NK-92 treated with Interleukin-12 subunit alpha and Interleukin-12 subunit beta, amount 100 ng/mL, for 24 hours (cell line): ENCODE results near the gene PHKB.
"Not testable (repeated sequence)": the region's sequence is repeated elsewhere in the genome, so short reads cannot be mapped to it uniquely, and the experiment has no call there.

Experiments
- DNase-seq: peaks from one replicate; lab custom pipeline; 2025; lab: John Stamatoyannopoulos, UW

The PHKB gene

DNA sequence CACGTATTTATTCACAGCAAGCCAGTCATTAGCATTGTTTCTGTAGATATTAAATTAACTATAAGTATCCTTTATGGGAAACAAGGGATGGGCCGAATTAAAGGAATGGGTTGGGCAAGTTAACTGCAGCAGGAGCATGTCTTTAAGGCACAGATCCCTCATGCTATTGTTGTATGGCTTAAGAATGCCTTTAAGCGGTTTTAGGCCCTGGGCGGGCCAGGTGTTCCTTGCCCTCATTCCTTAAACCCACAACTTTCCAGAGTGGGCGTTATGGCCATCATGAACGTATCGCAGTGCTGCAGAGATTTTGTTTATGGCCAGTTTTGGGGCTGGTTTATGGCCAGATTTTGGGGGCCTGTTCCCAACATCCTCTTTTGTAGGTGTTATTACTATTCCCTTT is 9.1 kb downstream of the PHKB start:
- no peak for DNase-seq

DNA sequence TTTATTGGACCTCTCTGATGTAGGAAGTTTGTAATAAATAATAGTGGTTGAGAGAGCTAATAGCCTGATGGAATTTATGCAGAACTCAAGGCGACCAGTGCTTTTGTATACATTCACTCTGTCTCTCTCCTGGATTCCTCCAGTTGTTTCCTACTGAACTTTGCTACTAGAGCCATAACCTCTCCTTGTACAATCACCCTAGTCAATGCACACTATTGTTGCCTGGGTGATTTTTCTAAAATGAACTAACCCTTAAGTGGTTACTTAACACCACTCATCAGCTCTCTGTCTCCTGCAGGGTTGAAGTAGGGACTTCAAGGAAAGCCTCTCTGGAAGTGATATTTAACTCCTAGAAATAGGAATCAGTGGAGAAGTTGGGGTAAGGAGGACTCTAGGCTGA is 9.7 kb downstream of the PHKB start:
- DNase-seq: no peak

DNA sequence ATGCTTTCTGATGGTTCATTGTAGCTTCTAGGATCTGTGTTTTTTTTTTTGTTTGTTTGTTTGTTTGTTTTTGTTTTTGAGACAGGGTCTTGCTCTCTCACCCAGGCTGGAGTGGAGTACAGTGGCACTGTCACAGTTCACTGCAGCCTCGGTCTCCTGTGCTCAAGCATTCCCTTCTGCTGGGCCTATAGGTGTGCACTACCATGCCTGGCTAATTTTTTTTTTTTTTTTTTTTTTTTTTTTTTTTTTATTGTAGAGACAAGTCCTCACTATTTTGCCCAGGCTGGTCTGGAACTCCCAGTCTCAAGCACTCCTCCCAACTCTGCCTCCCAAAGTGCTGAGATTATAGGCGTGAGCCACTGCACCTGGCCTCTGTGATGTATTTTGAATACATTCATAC is 11.9 kb downstream of the PHKB start:
- not testable (repeated sequence) for DNase-seq

DNA sequence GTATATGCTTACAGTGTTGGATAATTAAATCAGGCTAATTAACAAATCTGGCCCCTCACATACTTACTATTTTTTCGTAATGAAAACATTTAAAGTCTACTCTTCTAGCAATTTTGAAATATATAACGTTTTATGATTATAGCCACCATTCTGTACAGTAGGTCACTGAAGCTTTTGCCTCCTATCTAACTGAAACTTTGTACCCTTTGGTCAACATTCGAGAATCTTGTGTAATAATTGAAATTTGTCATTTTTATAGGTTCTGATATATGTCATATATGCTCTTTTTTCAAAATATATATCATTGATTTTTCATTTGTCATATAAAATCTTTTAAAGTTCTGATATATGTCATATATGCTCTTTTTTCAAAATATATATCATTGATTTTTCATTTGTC is 12.7 kb downstream of the PHKB start:
- no peak for DNase-seq

DNA sequence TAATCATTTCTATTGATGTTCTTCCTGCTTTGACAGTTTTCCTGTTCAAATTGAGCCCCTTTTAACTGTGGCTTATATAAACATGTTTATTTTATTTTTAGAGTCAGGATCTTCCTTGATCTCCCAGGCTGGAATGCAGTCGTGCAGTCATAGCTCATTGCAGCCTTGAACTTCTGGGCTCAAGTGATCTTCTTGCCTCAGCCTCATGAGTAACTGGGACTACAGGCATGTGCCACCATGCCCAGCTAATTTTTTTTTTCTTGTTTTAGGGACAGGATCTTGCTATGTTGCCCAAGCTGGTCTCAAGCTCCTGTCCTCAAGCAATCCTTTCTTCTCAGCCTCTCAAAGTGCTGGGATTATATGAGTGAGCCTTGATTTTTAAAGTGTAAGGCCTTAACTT is 14.7 kb downstream of the PHKB start:
- DNase-seq: no peak

DNA sequence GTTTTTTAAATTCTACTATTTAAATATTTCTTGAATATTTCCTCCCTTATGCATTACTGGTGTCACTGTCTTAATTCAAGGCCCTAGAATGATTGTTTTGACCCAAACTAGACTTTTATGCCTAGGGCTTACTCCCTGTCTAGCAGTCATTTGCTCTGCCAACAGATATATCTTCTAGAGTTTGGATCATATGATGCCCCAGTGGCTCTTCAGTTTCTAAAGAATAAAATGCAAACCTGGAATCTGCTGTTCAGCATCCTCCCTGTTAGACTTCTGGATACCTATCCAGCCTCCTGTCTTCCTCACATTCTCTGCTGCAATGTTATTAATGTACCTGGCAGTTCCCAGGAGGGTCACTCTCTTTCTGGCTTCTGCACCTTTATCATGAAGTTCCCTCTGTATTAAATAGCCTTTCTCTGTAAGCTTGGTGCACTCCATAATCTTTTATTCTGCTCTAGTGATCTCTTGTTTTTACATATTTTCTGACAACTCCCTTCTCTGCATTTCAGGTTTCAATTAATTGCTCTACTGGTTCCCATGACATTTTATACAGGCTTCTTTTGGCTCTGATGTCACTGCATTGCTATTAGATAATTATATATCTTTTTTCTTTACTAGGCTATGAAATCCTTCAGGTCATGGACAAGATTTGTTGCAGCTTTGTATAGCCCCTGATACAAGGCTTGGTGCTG is 15.7 kb downstream of the PHKB start:
- no peak for DNase-seq

DNA sequence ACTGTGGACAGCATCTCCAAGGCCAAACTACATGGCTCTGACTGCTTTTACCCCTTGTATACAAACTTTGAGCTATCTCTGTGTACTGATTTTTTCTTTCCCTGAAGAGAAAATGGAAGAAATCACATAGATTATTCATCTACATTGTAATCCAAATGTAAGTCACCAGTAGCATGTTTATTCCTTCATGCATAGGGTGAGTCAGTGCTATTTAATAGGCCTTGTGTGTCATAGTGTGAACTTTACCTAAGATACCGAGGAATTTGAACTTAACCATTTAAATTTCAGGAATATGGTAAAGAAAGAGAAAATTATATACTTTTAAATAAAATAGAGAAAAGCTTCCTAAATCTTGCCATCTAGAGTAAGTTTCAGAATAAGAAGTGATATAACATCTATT is 16.5 kb downstream of the PHKB start:
- no peak for DNase-seq

DNA sequence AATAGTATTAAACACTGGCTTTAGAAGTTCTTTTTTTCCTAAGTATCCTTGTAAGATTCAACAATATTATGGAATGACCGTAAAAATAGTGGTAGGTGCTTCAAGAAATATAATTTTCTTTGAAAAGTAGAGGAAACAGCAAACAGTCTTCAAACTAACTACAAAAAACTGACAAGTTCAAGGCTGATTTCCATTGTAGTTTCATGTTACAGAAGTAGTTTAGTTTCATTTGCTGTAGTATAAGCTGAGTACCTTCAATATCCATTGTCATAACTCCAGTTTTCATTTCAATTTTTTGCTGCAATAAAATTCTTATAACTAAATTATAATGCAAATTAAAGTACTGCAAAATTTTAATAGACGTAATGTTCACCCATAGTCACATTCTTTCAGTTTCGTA is 19.3 kb downstream of the PHKB start:
- no peak for DNase-seq

DNA sequence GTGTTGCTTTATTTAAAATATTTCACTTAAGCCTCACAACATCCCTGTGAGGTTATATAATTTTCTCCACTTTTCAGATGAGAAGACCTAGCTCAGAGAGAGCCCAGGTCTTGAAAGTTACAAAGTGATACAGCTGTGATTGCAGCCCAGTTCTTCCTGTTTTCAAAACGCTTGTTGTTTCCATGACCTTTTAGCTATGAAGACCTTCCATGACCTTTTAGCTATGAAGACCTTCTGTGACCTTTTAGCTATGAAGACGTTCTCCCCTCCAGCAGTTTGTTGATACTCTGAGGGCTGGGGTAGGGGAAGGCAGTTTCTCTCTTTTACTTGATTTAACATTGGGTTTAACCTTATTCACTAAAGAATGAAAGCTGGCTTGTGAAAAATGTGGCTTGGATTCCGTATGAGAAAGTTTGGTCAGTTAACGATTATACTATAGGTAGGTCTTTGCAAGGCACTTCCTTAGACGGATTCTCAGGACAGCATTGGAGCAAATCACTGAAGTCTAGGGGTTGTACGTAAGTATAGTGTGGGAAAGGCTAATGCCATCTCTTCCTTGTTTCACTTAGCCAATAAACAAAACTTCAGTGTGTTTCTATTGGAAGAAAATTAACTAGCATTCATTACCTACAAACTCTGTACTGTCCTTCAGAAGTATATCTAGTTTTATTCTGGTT is 20.7 kb downstream of the PHKB start:
- DNase-seq: no peak

DNA sequence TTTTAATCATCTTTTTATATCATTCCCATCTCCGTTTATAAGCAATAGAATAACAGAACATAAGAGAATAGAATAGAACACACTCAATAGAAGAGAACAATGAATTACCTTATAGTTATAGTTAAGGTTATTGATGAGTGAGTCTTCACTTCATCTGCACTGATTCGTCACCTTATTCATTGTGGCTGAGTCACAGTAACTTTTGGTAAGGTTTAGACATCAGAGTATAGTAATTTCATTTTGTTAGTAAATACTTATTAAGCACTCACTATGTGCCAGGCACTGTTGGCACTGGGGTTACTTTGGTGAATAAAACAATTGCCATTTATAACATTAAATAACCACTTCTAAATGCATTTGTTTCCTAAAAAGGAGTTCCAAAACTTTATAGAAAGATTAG is 22.5 kb downstream of the PHKB start:
- DNase-seq: no peak

DNA sequence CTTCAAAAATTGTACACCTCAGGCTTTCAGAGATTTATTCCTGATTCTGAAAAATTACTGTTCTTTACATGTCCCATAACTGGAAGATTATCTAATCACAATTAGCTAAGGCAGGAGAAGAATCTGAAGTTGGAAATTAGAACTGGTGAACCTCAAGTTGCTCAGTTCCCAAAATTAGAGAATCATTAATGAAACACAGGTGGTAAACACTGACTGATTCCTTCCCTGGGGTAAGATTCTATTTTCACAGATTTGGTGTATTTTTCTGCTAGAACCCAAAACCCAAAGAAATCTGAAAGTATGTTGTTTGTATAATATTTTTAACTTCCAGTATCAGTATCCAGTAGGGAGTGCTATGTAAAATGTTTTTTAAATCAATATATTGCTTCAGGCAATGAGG is 25.7 kb downstream of the PHKB start:
- DNase-seq: no peak

DNA sequence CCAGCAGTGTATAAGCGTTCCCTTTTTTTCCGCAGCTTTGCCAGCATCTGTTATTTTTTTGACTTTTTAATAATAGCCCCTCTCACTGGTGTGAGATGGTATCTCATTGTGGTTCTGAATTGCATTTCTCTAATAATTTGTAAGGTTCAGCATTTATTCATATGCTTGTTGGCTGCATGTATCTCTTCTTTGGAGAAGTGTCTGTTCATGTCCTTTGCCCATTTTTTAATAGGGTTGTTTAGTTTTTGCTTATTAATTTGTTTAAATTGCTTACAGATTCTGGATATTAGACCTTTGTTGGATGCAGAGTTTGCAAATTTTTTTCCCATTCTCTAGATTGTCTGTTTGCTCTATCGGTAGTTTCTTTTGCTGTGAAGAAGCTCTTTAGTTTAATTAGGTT is 26.9 kb downstream of the PHKB start:
- no peak for DNase-seq

DNA sequence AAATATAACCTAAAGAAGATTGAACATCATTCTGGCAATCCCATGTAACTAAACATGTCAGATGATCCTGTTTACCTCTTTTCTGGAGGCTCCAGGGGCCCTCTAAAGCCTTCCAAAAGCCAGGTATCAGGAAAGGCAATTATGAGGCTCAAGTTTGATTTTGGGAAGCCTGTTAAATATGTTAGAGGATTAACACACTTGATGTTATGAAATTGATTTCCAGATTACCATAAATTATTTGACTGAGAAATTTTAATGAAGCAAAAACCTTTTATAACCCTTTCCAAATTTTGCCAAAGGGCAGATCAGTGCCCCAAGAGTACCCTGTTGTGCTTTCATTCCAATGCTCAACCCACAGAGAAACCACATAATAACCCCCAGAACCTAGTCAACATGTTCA is 29.3 kb downstream of the PHKB start:
- no peak for DNase-seq

DNA sequence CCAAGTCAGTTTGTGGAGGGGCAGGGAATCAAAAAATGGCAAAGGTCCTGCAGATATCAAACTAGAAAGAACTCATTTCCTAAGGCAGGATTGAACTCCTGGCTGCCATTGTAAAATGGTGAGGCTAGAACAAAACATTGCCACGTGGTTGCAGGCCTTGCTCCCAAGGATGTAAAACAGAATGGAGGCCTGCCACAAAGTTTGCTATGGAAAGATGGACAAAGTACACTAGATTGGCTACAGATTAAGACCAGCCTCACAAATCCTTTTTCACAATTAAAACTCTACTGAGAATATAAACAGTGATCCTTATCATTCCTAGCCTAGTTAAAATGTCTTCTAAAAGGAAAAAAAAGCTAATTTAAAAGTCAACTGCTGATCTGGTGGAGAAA is 30.9 kb downstream of the PHKB start:
- DNase-seq: no peak

DNA sequence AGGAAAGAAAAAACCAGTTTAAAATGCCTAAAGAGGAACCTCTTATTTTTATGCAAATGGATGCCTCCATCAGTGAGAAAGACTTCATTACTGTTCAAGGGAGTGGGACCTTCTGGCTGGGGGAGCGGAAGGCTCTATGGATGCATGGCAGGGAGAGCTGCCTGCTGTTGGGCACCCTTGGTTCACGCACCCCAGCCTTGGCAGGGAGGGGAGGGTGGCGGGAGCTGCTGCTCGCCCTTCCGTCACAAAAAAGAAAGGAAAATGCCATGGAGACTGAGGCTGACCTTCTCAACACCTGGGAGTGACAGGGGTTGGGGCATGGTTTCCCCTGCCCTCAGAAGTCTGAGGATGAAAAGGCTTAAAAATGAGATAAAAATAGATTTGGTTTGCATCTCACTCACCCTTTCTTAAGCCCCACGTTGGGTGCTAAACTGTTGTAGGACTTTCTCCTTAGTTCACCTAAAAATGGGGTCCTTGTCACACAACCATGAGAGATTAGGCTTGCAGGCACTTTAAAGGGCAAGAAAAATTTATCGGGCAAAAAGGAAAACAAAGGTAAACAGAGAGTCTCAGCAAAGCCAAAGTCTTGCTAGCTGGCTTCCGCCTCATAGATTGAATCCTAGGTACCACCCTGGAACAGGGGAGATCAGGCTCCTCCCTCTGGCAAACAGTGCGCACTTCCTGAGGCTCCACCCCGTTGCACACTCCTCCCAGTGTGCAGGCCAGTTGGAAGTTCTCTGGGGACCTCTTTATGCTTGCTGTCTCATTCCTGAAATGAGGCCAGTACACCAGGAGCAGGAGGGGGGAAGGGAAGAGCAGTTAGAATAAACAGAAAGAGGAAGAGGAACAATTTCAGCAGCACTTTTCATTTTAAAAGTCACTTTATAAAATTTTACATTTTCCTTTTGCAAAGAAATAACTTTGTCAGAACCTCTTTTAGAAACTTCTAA is 31.6 kb downstream of the PHKB start:
- no peak for DNase-seq

DNA sequence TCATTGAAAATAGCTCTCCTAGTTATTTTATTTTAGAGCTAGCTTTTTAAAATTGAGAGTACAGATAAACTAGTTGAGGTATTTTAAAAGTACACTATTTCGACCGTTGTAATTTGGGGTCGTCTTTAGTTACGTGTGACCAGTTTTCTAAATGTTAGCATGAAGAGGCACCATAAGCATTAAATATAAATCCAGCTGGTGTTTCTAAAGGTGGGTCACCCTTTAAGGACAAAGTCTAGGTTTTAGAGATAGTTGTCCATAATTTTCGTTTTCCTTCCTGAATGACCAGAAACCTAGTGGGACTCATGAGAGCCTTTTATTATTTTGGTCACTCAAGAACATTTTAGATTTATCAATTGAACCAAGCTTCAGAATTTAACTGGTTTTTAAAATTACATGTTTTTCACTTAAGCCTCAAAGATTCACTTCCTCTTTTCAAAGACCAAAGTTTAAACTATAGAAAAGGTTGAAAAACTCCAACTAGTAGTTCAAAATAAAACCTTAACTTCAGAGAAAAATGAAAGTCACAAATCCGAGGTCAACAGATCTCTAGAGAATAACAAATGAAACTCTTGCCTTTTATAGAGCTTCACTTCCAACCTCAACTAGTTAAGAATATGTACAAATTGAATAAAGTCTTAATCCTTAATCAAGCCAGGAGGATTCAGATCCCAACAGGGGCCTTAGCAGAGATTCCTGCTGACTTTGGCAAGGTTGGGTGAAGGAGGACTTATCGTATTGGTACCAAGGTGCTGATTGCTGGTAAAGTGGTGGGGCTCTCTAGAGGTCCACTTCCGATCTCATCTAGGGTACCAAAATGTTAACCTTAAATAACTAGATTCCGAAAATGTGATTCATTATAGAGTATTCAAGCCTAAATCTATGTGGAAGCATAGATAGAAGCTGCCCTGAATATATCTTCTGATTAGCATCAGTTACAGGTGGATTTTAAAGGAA is 32.5 kb downstream of the PHKB start:
- DNase-seq: no peak

DNA sequence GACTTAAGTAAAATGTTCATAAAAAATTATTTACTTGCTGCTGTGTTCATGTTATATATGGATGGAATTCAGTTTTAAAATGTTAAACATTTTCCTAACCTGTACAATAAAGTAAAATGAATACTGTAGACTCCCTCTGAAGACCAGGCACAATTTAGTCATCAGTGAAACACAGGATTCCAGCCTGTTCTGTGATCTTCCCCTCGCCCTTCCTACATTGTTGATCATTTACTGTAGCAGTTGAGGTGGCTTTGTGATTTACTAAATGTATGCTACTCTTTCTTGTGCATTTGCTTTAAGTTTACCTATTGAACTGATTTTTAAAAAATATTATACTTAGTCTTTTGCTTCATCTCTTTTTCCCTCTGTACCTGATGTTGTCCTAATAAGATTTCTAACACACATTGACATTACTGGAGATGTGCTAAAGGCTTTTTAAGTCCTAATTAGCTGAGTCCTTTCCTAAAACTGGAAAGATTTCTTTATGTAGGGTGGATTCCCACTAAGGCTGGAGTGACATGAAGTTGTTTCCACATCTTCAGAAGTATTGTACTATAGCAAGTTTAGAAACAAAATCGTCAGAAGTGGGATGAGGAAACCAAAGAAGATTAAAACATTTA is 38.1 kb downstream of the PHKB start:
- DNase-seq: no peak

DNA sequence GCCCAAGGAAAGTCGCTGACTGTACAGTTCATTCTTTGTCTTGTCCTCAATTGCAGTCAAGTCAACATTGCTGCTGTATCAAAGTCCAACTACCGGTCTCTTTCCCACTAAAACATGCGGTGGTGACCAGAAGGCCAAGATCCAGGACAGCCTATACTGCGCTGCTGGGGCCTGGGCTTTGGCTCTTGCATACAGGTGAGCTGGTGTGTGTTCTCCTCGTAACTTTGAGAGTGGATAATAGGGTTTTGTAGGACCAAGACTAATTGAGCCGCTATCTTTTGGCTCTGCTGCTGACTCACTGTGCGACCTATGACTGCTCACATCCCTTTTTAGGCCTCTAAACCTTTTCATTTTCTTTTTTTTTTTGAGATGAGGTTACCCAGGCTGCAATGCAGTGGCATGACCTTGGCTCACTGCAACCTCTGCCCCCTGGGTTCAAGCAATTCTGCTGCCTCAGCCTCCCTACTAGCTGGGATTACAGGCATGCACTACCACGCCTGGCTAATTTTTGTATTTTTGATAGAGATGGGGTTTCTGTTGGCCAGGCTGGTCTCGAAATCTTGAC is 38.7 kb downstream of the PHKB start:
- DNase-seq: no peak

DNA sequence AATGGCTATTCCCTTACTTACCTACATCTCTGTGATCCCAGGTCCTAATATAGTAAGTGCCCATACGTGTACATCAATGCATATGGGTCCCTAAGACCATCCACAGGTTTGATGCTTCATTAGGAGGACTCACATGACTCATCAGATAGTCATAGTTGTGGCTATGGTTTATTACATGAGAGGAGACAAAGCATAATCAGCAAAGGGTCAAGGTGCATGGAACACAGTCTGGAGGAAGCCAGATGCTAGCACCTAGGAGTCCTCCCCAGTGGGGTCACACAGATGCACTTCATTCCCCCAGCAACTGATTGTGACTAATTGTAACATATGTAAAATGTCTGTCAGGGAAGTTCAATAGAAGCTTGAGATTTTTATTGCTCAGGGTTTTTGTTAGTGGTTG is 42.8 kb downstream of the PHKB start:
- no peak for DNase-seq

DNA sequence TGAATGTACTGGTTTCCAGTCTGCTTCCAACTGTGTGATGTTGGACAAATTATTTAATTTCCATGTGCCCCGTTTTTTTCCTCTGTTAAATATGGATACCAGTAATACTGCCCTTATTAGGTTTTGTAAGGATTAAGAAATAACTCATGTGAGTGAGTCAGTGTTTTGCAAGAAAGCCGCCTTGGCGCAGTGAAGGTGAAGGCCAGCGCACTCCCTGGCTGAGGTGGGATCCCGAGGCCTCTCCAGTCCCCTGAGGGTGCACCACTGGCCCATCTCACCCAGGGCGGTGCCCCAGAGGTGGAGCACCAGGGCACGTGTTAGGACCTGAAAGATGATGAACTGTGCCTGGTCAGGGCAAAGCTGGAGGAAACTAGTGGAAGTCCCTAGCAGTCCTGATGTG is 43.5 kb downstream of the PHKB start:
- DNase-seq: no peak

DNA sequence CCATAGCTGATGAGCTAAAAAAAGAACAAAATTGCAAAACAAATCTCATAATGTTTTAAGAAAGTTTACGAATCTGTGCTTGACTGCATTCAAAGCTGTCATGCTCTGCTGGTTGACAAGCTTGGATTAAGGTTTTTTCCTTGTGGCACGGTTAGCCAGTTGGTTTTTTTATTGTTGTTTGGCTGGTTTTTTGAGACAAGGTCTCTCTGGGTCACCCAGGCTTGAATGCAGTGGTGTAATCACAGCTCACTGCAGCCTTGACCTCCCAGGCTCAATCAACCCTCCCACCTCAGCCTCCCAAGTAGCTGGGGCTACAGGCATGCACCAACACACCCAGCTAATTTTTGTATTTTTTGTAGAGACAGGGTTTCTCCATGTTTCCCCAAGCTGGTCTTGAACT is 45.7 kb downstream of the PHKB start:
- no peak for DNase-seq
